NT2/D1 (cell line): ENCODE data around the gene IRF3.

Experiments used
- SUZ12 ChIP-seq: IDR thresholded peaks from 2 replicates; pipeline ENCODE4 v1.6.1; 2011; ENCODE audit not compliant: insufficient read length, insufficient read depth; ENCODE audit errors: extremely low read depth
- YY1 ChIP-seq: IDR thresholded peaks from 2 replicates; pipeline ENCODE4 v1.6.1; 2011; ENCODE audit not compliant: insufficient read length, insufficient read depth

GRCh38 chr19:49700563-49700962, 34.9 kb upstream of the IRF3 start:
- TF ChIP-seq YY1 (no peak), SUZ12 (no peak)
